GM12891 (cell line): ENCODE results near the gene GALP.

Experiments
- PAX5 ChIP-seq: IDR thresholded peaks from 2 replicates; pipeline ENCODE4 v1.6.1; 2011; ENCODE audit warnings: low read length, moderate library complexity, mild to moderate bottlenecking; ENCODE audit not compliant: insufficient read depth, severe bottlenecking
- POLR2A ChIP-seq: IDR thresholded peaks from 2 replicates; pipeline ENCODE4 v1.6.1; 2011; ENCODE audit warnings: low read depth, low read length, control low read depth
- POLR2AphosphoS5 ChIP-seq: IDR thresholded peaks from 2 replicates; pipeline ENCODE4 v1.6.1; 2011; ENCODE audit warnings: low read depth, low read length, control low read depth
- POU2F2 ChIP-seq: IDR thresholded peaks from 2 replicates; pipeline ENCODE4 v1.6.1; 2011; ENCODE audit warnings: low read depth, mild to moderate bottlenecking, control low read depth, low read length, moderate library complexity
- SPI1 ChIP-seq: IDR thresholded peaks from 2 replicates; pipeline ENCODE4 v1.6.1; 2011; ENCODE audit warnings: low read depth, low read length, control low read depth
- TAF1 ChIP-seq: IDR thresholded peaks from 2 replicates; pipeline ENCODE4 v1.6.1; 2011; ENCODE audit warnings: low read depth, low read length, control low read depth

DNA sequence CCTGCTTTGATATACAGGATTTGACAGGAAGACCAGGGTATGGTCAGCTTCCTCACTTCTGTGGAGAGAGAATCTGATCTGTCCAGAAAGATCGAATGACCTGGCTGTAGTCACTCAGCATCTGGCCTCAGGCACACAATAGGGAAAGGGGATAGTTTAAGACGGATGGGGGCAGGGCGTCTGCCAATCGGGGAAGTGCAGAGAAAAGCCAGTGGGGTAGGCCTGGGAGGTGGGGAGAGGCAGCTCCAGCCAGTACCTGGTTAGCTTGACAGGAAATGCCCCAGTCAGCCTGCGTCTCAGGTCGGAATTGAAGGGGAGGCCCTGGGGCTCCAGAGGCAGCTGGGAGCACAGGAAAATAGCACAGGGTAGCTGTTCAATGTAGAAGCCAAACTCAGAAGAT is 22.3 kb upstream of the GALP start:
- TF ChIP-seq POLR2A (no peak), POLR2AphosphoS5 (no peak), TAF1 (no peak), POU2F2 (no peak), SPI1 (no peak), PAX5 (no peak)
